NCI-H2227 (cell line): ENCODE results near the gene FREM1.

Experiments
- DNase-seq: peaks from one replicate; lab custom pipeline; 2025; ENCODE audit not compliant: unreplicated experiment; lab: John Stamatoyannopoulos, UW

FREM1 gene

GRCh38 chr9:14768405-14769229, 141.6 kb downstream of the FREM1 start:
- DNase-seq, result peak; percentile 76

- no peak for DNase-seq
These were observed 143.9 kb downstream of the FREM1 start for GRCh38 chr9:14766299-14766698.

GRCh38 chr9:14761584-14761983, 148.6 kb downstream of the FREM1 start:
- DNase-seq, result no peak

GRCh38 chr9:14760060-14760459, 150.2 kb downstream of the FREM1 start:
- DNase-seq, result no peak

- no peak for DNase-seq
These were observed 153.9 kb downstream of the FREM1 start for GRCh38 chr9:14756291-14756690.

GRCh38 chr9:14752871-14753270, 157.4 kb downstream of the FREM1 start:
- DNase-seq, result no peak

- no peak for DNase-seq
These were observed 158.0 kb downstream of the FREM1 start for GRCh38 chr9:14752271-14752670.

GRCh38 chr9:14750821-14751220, 159.4 kb downstream of the FREM1 start:
- no peak for DNase-seq

GRCh38 chr9:14749741-14750211, 160.5 kb downstream of the FREM1 start:
- peak; percentile 43 for DNase-seq

GRCh38 chr9:14748373-14748772, 161.9 kb downstream of the FREM1 start:
- no peak for DNase-seq

GRCh38 chr9:14747111-14747510, 163.1 kb downstream of the FREM1 start:
- no peak for DNase-seq

GRCh38 chr9:14746626-14747025, 163.6 kb downstream of the FREM1 start:
- DNase-seq, result no peak

GRCh38 chr9:14744768-14745167, 165.5 kb downstream of the FREM1 start:
- DNase-seq, result no peak

GRCh38 chr9:14741369-14741768, 168.9 kb downstream of the FREM1 start:
- no peak for DNase-seq

- DNase-seq, result no peak
These were observed 177.1 kb downstream of the FREM1 start for GRCh38 chr9:14733133-14733532.

- no peak for DNase-seq
These were observed 178.8 kb downstream of the FREM1 start for GRCh38 chr9:14731294-14731981.

GRCh38 chr9:14730461-14730898, 179.7 kb downstream of the FREM1 start:
- no peak for DNase-seq

GRCh38 chr9:14723301-14723700, 186.9 kb downstream of the FREM1 start:
- no peak for DNase-seq

GRCh38 chr9:14722391-14723035, 187.7 kb downstream of the FREM1 start, which contains the start of gene CER1:
Gene CER1 (minus strand): TSS chr9:14722733. CDS start chr9:14722672, 61 bp downstream.
- no peak for DNase-seq

- DNase-seq, result no peak
These were observed 190.9 kb downstream of the FREM1 start for GRCh38 chr9:14719231-14719923.

- no peak for DNase-seq
These were observed 195.1 kb downstream of the FREM1 start for GRCh38 chr9:14715102-14715501.
